Smooth muscle cell (in vitro differentiated cells): Measurements from ENCODE around the gene MOGAT3. TPM values are rescaled to one million over a fixed set of nuclear protein-coding genes. Genes with fewer than 3 reads are reported as not detected.

Experiments used
- DNase-seq: peaks from one replicate; lab custom pipeline; 2025; ENCODE audit not compliant: unreplicated experiment; lab: John Stamatoyannopoulos, UW
- H2AFZ ChIP-seq: fragments of 200-600 bp; sonication (generic); 2 replicates; pipeline ENCODE4 v1.6.0; 2016; ENCODE audit warnings: antibody characterized with exemption, low read depth, mild to moderate bottlenecking
- H3F3A ChIP-seq: fragments of 200-600 bp; sonication (generic); 2 replicates; pipeline ENCODE4 v1.6.0; 2017; ENCODE audit warnings: antibody characterized with exemption, low read depth
- H3K27ac ChIP-seq: fragments of 200-600 bp; sonication (generic); 2 replicates; pipeline ENCODE4 v1.5.1; 2016; ENCODE audit warnings: low read depth, mild to moderate bottlenecking
- H3K27me3 ChIP-seq: fragments of 200-600 bp; sonication (generic); 2 replicates; pipeline ENCODE4 v1.6.1; 2016; ENCODE audit warnings: low read depth, mild to moderate bottlenecking
- H3K36me3 ChIP-seq: fragments of 200-600 bp; sonication (generic); 2 replicates; pipeline ENCODE4 v1.5.1; 2016; ENCODE audit warnings: low read depth
- H3K4me1 ChIP-seq: fragments of 200-600 bp; sonication (generic); 2 replicates; pipeline ENCODE4 v1.5.1; 2016; ENCODE audit warnings: low read depth
- H3K4me2 ChIP-seq: fragments of 200-600 bp; sonication (generic); 2 replicates; pipeline ENCODE4 v1.6.0; 2016; ENCODE audit warnings: mild to moderate bottlenecking
- H3K4me3 ChIP-seq: fragments of 200-600 bp; sonication (generic); 2 replicates; pipeline ENCODE4 v1.5.1; 2016; ENCODE audit warnings: mild to moderate bottlenecking
- H3K79me2 ChIP-seq: fragments of 200-600 bp; sonication (generic); 2 replicates; pipeline ENCODE4 v1.6.0; 2016; ENCODE audit warnings: low read depth, mild to moderate bottlenecking
- H3K9ac ChIP-seq: fragments of 200-600 bp; sonication (generic); 2 replicates; pipeline ENCODE4 v1.6.0; 2016; ENCODE audit warnings: low read depth
- H3K9me3 ChIP-seq: fragments of 200-600 bp; sonication (generic); replicated peaks from 2 replicates; pipeline ENCODE4 v1.5.1; 2016; ENCODE audit warnings: low read depth
- H4K20me1 ChIP-seq: fragments of 200-600 bp; sonication (generic); 2 replicates; pipeline ENCODE4 v1.6.0; 2016; ENCODE audit warnings: low read depth
- WGBS: methylation state at CpG from one replicate; pipeline ENCODE4 v1.1.7; 2016; ENCODE audit warnings: low lambda C conversion rate; 5-methylcytosine and 5-hydroxymethylcytosine counted together
- polyA plus RNA-seq: library from polyadenylated mRNA; unstranded; fragments of >200 nt; fragmentation: Nextera tagmentation; extraction: Ambion mirVana; gene quantifications from 2 replicates; pipeline ENCODE4 v1.2.1, GENCODE V29; 2016
- total RNA-seq: library from RNA; depleted of rRNA; stranded (reverse); fragments of >200 nt; gene quantifications from 2 replicates; pipeline ENCODE4 v1.2.3, GENCODE V29; 2014
- TF ChIP-seq, protein P1 (sequence below): fragments of 200-600 bp; sonication (generic); IDR thresholded peaks from 2 replicates; pipeline ENCODE4 v1.5.1; 2017; ENCODE audit warnings: borderline replicate concordance, mild to moderate bottlenecking, antibody characterized with exemption; ENCODE audit not compliant: insufficient read depth, poor library complexity, severe bottlenecking

MOGAT3 gene
- total and polyA plus RNA-seq, 2 experiments from 2014 or later, result not detected

DNA sequence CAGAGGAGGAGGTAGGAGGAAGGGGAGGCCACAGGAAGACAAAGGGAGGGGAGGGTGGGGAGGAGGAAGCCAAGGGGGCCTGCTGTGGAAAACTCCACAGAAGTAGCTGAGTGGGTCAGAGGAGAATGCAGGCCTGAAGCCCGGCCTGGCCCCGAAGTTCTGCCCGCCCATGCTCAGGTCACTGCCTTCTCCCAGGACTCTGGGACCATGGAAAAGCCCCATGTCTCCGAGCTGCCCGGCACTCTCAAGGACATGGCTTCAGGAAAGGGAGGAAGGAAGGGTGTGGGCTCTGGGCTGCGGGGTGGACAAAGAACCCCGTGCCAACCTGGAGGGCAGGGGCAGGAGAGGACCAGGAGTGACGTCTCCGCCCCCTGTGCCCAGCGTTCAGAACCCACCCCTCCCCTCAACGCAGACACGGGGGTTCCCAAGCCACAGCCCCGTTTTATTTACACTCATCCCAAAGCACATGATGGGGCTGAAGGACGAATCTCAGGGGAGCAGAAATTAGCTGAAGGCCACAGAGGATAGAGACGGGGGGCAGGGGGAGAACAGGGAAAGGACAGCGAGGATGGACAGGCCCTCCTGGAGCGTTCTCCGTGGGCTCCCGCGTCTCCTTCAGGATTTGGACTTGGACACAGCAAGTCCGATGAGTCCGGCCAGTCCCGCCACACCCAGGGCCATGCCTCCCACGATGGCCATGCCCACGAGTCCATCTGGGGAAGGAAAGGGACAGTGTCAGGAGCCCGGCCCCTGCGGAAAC is 38.5 kb upstream of the MOGAT3 start:
- H3K4me3 ChIP-seq, result no peak overlapping the region

DNA sequence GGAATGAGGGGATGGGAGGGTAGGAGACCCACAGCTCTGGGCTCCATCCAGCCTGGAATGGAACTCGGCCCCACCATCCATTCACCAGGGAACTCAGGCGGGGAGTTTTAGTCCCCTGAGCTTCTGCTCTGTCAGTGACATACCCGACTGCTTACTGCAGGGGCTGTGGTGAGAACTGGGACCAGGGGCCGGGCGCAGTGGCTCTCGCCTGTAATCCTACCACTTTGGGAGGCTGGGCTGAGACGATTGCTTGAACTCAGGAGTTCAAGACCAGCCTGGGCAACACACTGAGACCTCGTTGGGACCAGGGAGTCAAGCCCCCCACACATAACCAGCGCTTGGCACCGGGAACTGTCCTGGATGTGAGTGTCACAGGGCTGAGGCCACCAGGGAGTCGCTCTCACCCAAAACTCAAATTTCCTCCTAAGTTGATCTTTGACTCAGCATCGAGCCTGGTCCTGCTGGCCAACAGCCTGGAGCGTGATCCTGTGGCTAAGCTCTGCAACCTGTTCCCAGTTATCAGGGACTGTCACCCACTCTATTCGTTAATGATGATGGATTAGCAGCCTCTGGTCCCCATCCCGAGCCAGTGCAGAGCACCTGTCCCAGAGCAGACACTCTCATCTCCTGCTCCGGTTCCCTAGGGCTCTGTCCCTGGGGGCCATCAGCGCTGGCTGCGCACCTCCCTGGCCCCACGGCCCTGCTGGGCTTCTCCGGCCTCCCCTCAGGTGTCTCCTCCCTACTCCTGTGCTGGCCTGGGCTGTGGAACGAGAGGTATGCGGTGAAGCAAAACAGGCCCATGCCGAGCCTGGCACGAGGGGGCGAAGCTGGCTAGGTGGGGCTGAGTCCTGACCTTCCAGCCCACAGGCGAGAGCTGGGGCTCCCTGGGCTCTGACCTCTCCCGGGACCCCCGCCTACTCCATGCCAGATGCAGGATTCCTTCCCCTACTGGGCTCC is 37.7 kb upstream of the MOGAT3 start:
- TF ChIP-seq, protein P1, sequence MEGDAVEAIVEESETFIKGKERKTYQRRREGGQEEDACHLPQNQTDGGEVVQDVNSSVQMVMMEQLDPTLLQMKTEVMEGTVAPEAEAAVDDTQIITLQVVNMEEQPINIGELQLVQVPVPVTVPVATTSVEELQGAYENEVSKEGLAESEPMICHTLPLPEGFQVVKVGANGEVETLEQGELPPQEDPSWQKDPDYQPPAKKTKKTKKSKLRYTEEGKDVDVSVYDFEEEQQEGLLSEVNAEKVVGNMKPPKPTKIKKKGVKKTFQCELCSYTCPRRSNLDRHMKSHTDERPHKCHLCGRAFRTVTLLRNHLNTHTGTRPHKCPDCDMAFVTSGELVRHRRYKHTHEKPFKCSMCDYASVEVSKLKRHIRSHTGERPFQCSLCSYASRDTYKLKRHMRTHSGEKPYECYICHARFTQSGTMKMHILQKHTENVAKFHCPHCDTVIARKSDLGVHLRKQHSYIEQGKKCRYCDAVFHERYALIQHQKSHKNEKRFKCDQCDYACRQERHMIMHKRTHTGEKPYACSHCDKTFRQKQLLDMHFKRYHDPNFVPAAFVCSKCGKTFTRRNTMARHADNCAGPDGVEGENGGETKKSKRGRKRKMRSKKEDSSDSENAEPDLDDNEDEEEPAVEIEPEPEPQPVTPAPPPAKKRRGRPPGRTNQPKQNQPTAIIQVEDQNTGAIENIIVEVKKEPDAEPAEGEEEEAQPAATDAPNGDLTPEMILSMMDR, result no peak
- H3F3A ChIP-seq, result peaks cover 2% of the 10 kb centered on the region
- no peak overlapping the region for H3K9ac ChIP-seq
- no peak for DNase-seq
- H3K27me3 ChIP-seq, result no peaks in the 10 kb centered on the region
- H3K36me3 ChIP-seq, result no peaks in the 10 kb centered on the region
- no peaks in the 10 kb centered on the region for H3K9me3 ChIP-seq
- no peaks in the 10 kb centered on the region for H3K4me1 ChIP-seq
- no peak overlapping the region for H3K4me2 ChIP-seq
- H3K27ac ChIP-seq, result no peak overlapping the region
- WGBS, result 81% methylated on average over 24 of the region's 28 CpGs
- H3K4me3 ChIP-seq, result no peak overlapping the region
- no peak overlapping the region for H2AFZ ChIP-seq
- H3K79me2 ChIP-seq, result peaks cover 17% of the 10 kb centered on the region
- peaks cover 8% of the 10 kb centered on the region for H4K20me1 ChIP-seq

More for the DNA sequence above, 38.5 kb upstream of the MOGAT3 start:
- Histone ChIP-seq H3K9ac (no peak overlapping the region), H4K20me1 (peaks cover 8% of the 10 kb centered on the region), H3K9me3 (no peaks in the 10 kb centered on the region), H2AFZ (no peak overlapping the region), H3K79me2 (peaks cover 19% of the 10 kb centered on the region), H3K36me3 (no peaks in the 10 kb centered on the region), H3K4me1 (no peaks in the 10 kb centered on the region), H3F3A (peaks cover 2% of the 10 kb centered on the region), H3K27ac (no peak overlapping the region), H3K27me3 (no peaks in the 10 kb centered on the region), H3K4me2 (no peak overlapping the region)
- WGBS, result 92% methylated on average over 24 of the region's 27 CpGs
- TF ChIP-seq, protein P1, result no peak
- DNase-seq, result no peak

DNA sequence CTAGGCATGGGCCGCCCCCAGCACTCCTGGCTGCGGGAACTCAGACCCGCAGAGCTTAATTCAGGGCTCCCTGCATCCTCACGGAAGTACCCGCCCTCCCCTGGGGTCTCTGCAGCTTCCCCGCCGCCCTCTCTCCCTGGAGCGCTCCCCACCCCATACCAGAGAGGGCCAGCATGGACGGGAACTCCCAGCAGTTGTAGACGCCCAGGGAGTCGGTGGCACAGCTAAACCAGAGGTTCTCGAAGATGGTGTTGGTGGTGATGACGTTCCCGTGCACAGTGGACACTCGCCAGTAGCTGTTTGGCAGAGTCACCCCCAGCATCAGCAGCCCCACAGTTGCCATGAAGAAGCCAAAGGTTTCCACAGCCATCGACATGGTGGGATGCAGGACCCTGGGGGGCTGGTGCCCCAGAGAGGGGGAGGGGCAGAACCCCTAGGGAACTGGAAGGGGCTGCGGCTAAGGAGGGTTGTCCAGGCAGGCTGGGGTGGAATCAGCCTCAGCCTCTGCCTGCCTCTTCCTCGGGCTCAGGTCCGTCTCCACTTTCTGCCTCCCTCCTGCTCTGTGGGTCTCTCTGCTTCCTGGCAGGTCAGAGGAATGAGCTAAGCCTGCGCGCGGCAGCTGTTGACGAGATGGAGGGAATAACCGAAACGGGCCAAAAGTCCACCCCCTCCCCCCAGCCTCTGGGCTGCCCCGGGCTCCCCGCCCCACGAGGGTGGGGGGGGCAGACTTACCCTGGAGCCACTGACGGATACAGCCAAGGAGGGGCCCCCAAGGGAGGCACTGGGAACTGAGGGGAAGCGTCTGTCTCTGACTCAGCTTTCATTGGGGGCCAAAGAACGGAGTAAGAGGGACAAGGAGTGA is 36.6 kb upstream of the MOGAT3 start, which contains the start of gene CLDN15:
CLDN15 (minus strand) TSS at position 597 of the 862 bp plus-strand sequence; CDS start at position 376, 221 bp downstream.
- no peak within 1 kb of the TSS for H3K9ac ChIP-seq
- H3K4me1 ChIP-seq, result no peaks in the 10 kb centered on the region
- no peaks in the 10 kb centered on the region for H3K36me3 ChIP-seq
- H3K4me3 ChIP-seq, result no peak within 1 kb of the TSS
- no peaks in the 10 kb centered on the region for H3K9me3 ChIP-seq
- 93% methylated on average over 25 of the region's 31 CpGs for WGBS
- peaks cover 6% of the 10 kb centered on the region for H3K79me2 ChIP-seq
- peaks cover 8% of the 10 kb centered on the region for H4K20me1 ChIP-seq
- TF ChIP-seq, protein P1, result no peak
- peaks cover 2% of the 10 kb centered on the region for H3F3A ChIP-seq
- H2AFZ ChIP-seq, result no peak within 1 kb of the TSS
- no peaks in the 10 kb centered on the region for H3K27me3 ChIP-seq
- DNase-seq, result no peak
- H3K27ac ChIP-seq, result no peak within 1 kb of the TSS
- H3K4me2 ChIP-seq, result no peak within 1 kb of the TSS
